HG03439 (cell line): ENCODE results near the gene S100A3.

Source experiments
- ATAC-seq: cut with Tn5 transposase; IDR thresholded peaks from one replicate; pipeline ENCODE4 v1.9.1; 2021; ENCODE audit warnings: mild to moderate bottlenecking, moderate library complexity; ENCODE audit not compliant: unreplicated experiment

Gene S100A3

GRCh38 chr1:153550398-153550758, 1.3 kb upstream of the S100A3 start:
- ATAC-seq, result no peak

GRCh38 chr1:153549741-153550397, 811 bp upstream of the S100A3 start:
- no peak for ATAC-seq

GRCh38 chr1:153547560-153548551, 1.2 kb downstream of the S100A3 start:
- ATAC-seq, result no peak

GRCh38 chr1:153546796-153547559, 2.1 kb downstream of the S100A3 start:
- ATAC-seq, result no peak

GRCh38 chr1:153546371-153546770, 2.7 kb downstream of the S100A3 start:
- ATAC-seq, result no peak

- ATAC-seq, result no peak
Observed at GRCh38 chr1:153545067-153546055, 3.7 kb downstream of the S100A3 start, which contains the start of gene S100A4. Gene S100A4 (minus strand): TSS chr1:153545806. CDS start chr1:153544794, 1,012 bp downstream.

- ATAC-seq, result no peak
Observed at GRCh38 chr1:153544453-153545066, 4.5 kb downstream of the S100A3 start.

GRCh38 chr1:153543736-153544135, 5.3 kb downstream of the S100A3 start:
- no peak for ATAC-seq

- no peak for ATAC-seq
Observed at GRCh38 chr1:153542956-153543711, 5.9 kb downstream of the S100A3 start.

- ATAC-seq, result no peak
Observed at GRCh38 chr1:153541641-153542590, 7.1 kb downstream of the S100A3 start.

GRCh38 chr1:153540394-153541361, 8.4 kb downstream of the S100A3 start, which contains the start of gene S100A5:
Gene S100A5 (minus strand): TSS chr1:153540934. CDS start chr1:153540191, 743 bp downstream.
- no peak for ATAC-seq

GRCh38 chr1:153539395-153540093, 9.5 kb downstream of the S100A3 start:
- ATAC-seq, result no peak

GRCh38 chr1:153538315-153538821, 10.7 kb downstream of the S100A3 start:
- ATAC-seq, result no peak

GRCh38 chr1:153537376-153537730, 11.7 kb downstream of the S100A3 start:
- no peak for ATAC-seq

- no peak for ATAC-seq
Observed at GRCh38 chr1:153536671-153537375, 12.2 kb downstream of the S100A3 start.
